Neural progenitor cell (in vitro differentiated cells): ENCODE measurements around the gene PITX3. TPM values are rescaled to one million over a fixed set of nuclear protein-coding genes. Genes with fewer than 3 reads are reported as not detected.

ENCODE experiments used
- DNase-seq: peaks from one replicate; pipeline ENCODE4 v3.0.0-alpha.2; 2016; ENCODE audit warnings: low spot score
- H2AFZ ChIP-seq: fragments of 200-600 bp; sonication (generic); replicated peaks from 2 replicates; pipeline ENCODE4 v1.6.1; 2016; ENCODE audit warnings: antibody characterized with exemption
- H3F3A ChIP-seq: fragments of 200-600 bp; sonication (generic); 2 replicates; pipeline ENCODE4 v1.6.1; 2016; ENCODE audit warnings: antibody characterized with exemption, low read depth
- H3K27ac ChIP-seq: fragments of 200-600 bp; sonication (generic); 2 replicates; pipeline ENCODE4 v1.5.1; 2016; ENCODE audit warnings: mild to moderate bottlenecking
- H3K27me3 ChIP-seq: fragments of 200-600 bp; sonication (generic); 2 replicates; pipeline ENCODE4 v1.6.1; 2016; ENCODE audit warnings: mild to moderate bottlenecking, moderate library complexity
- H3K36me3 ChIP-seq: fragments of 200-600 bp; sonication (generic); 2 replicates; pipeline ENCODE4 v1.5.1; 2016
- H3K4me1 ChIP-seq: fragments of 200-600 bp; sonication (generic); 2 replicates; pipeline ENCODE4 v1.6.1; 2016; ENCODE audit warnings: mixed run types
- H3K4me2 ChIP-seq: fragments of 200-600 bp; sonication (generic); 2 replicates; pipeline ENCODE4 v1.6.1; 2016
- H3K4me3 ChIP-seq: fragments of 200-600 bp; sonication (generic); 2 replicates; pipeline ENCODE4 v1.5.1; 2016
- H3K79me2 ChIP-seq: fragments of 200-600 bp; sonication (generic); 2 replicates; pipeline ENCODE4 v1.6.1; 2016; ENCODE audit warnings: low read depth
- H3K9ac ChIP-seq: fragments of 200-600 bp; sonication (generic); 2 replicates; pipeline ENCODE4 v1.6.1; 2016
- H3K9me3 ChIP-seq: fragments of 200-600 bp; sonication (generic); 2 replicates; pipeline ENCODE4 v1.5.1; 2016; ENCODE audit warnings: low read depth
- H4K20me1 ChIP-seq: fragments of 200-600 bp; sonication (generic); 2 replicates; pipeline ENCODE4 v1.6.1; 2016; ENCODE audit warnings: low read depth
- H3K27ac Mint-ChIP-seq: 3 replicates; pipeline ENCODE4 v1.8.0; 2021; ENCODE audit warnings: mixed read lengths
- H3K27me3 Mint-ChIP-seq: 2 replicates; pipeline ENCODE4 v1.8.0; 2022; ENCODE audit warnings: low read depth, mild to moderate bottlenecking, inconsistent platforms, moderate library complexity, mixed read lengths; ENCODE audit not compliant: insufficient read depth
- H3K36me3 Mint-ChIP-seq: 3 replicates; pipeline ENCODE4 v1.8.0; 2021; ENCODE audit warnings: mixed read lengths
- H3K4me1 Mint-ChIP-seq: 3 replicates; pipeline ENCODE4 v1.8.0; 2021; ENCODE audit warnings: mixed read lengths
- H3K4me3 Mint-ChIP-seq: 3 replicates; pipeline ENCODE4 v1.8.0; 2021; ENCODE audit warnings: mild to moderate bottlenecking, moderate library complexity, mixed read lengths
- H3K9me3 Mint-ChIP-seq: 3 replicates; pipeline ENCODE4 v1.8.0; 2020; ENCODE audit warnings: mixed read lengths
- EZH2 ChIP-seq: fragments of 200-600 bp; sonication (generic); IDR thresholded peaks from 2 replicates; pipeline ENCODE4 v1.6.1; 2017; ENCODE audit warnings: antibody characterized with exemption, mild to moderate bottlenecking, moderate library complexity
- EZH2phosphoT487 ChIP-seq: fragments of 200-600 bp; sonication (generic); IDR thresholded peaks from 2 replicates; pipeline ENCODE4 v1.6.1; 2017; ENCODE audit warnings: antibody characterized with exemption
- total RNA-seq: library from RNA; depleted of rRNA; stranded (reverse); fragments of >200 nt; gene quantifications from 2 replicates; pipeline ENCODE4 v1.2.3, GENCODE V29; 2015; ENCODE audit warnings: low replicate concordance
- TF ChIP-seq, protein P1 (sequence below): fragments of 200-600 bp; sonication (generic); IDR thresholded peaks from 2 replicates; pipeline ENCODE4 v1.5.1; 2017; ENCODE audit warnings: antibody characterized with exemption, mild to moderate bottlenecking

The PITX3 gene
- total RNA-seq, result 0.46 TPM in 1 of 2 replicates, not detected in the other

GRCh38 chr10:102241444-102242117 is at the start of gene PITX3:
Gene PITX3, minus strand, starts transcription at chr10:102241512. Its CDS starts 9,432 bp downstream, at chr10:102232080.
- peak; percentile 99 for DNase-seq
- peak within 1 kb of the TSS; percentile 76 for H3K4me2 ChIP-seq
- H3K4me3 ChIP-seq, result peak within 1 kb of the TSS; percentile 66
- Mint-ChIP-seq H3K27me3 (peaks cover 49% of the 10 kb centered on the region), H3K9me3 (no peaks in the 10 kb centered on the region), H3K27ac (no peak within 1 kb of the TSS), H3K4me3 (peak within 1 kb of the TSS; percentile 81), H3K4me1 (peaks cover 24% of the 10 kb centered on the region), H3K36me3 (no peaks in the 10 kb centered on the region)
- peaks cover 74% of the 10 kb centered on the region for H3K27me3 ChIP-seq
- peaks cover 17% of the 10 kb centered on the region for H3K4me1 ChIP-seq
- TF ChIP-seq, protein P1, sequence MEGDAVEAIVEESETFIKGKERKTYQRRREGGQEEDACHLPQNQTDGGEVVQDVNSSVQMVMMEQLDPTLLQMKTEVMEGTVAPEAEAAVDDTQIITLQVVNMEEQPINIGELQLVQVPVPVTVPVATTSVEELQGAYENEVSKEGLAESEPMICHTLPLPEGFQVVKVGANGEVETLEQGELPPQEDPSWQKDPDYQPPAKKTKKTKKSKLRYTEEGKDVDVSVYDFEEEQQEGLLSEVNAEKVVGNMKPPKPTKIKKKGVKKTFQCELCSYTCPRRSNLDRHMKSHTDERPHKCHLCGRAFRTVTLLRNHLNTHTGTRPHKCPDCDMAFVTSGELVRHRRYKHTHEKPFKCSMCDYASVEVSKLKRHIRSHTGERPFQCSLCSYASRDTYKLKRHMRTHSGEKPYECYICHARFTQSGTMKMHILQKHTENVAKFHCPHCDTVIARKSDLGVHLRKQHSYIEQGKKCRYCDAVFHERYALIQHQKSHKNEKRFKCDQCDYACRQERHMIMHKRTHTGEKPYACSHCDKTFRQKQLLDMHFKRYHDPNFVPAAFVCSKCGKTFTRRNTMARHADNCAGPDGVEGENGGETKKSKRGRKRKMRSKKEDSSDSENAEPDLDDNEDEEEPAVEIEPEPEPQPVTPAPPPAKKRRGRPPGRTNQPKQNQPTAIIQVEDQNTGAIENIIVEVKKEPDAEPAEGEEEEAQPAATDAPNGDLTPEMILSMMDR, result peak; percentile 29
- TF ChIP-seq EZH2 (no peak), EZH2phosphoT487 (peak; percentile 45)
- no peaks in the 10 kb centered on the region for H3K36me3 ChIP-seq
- peaks cover 10% of the 10 kb centered on the region for H3K79me2 ChIP-seq
- H2AFZ ChIP-seq, result peak within 1 kb of the TSS; percentile 78
- no peak within 1 kb of the TSS for H3K27ac ChIP-seq
- no peaks in the 10 kb centered on the region for H3K9me3 ChIP-seq
- peaks cover 27% of the 10 kb centered on the region for H4K20me1 ChIP-seq
- H3F3A ChIP-seq, result peaks cover 19% of the 10 kb centered on the region
- no peak within 1 kb of the TSS for H3K9ac ChIP-seq

- TF ChIP-seq, protein P1, result no peak
- no peak for TF ChIP-seq EZH2
- no peak for TF ChIP-seq EZH2phosphoT487
Observed at GRCh38 chr10:102289840-102290239, 48.5 kb upstream of the PITX3 start.

DNA sequence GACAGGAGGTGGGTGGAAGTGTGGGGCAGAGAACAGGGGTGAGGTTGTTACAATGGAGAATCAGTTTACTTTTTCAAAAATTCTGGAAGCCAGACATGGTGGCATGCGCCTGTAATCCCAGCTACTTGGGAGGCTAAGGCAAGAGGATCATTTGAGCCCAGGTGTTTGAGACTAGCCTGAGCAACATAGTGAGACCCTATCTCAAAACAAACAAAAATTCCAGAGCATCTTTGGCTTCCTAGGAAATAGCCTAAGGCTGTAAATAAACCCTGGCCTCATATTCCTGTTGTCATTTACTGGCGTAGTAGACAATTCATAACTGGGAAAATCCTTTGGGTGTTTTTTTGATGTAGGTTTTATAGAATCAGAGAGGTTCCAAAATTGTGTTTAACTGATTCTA is 48.0 kb upstream of the PITX3 start:
- no peak overlapping the region for H3K4me3 Mint-ChIP-seq
- DNase-seq, result no peak
- Histone ChIP-seq H3K79me2 (no peaks in the 10 kb centered on the region), H2AFZ (no peak overlapping the region), H3K4me2 (no peak overlapping the region), H3F3A (no peaks in the 10 kb centered on the region), H3K9ac (no peak overlapping the region), H3K4me3 (no peak overlapping the region), H3K27me3 (no peaks in the 10 kb centered on the region), H3K36me3 (no peaks in the 10 kb centered on the region), H3K9me3 (no peaks in the 10 kb centered on the region), H4K20me1 (peaks cover 10% of the 10 kb centered on the region), H3K4me1 (no peaks in the 10 kb centered on the region), H3K27ac (no peak overlapping the region)
- TF ChIP-seq, protein P1, result no peak
- no peak for TF ChIP-seq EZH2
- no peak for TF ChIP-seq EZH2phosphoT487
- H3K36me3 Mint-ChIP-seq, result peaks cover 4% of the 10 kb centered on the region
- no peaks in the 10 kb centered on the region for H3K9me3 Mint-ChIP-seq
- no peak overlapping the region for H3K27ac Mint-ChIP-seq
- H3K27me3 Mint-ChIP-seq, result peaks cover 2% of the 10 kb centered on the region
- H3K4me1 Mint-ChIP-seq, result peaks cover 3% of the 10 kb centered on the region

More at GRCh38 chr10:102289840-102290239, 48.5 kb upstream of the PITX3 start:
- no peaks in the 10 kb centered on the region for H3K36me3 ChIP-seq
- no peaks in the 10 kb centered on the region for H3K4me1 ChIP-seq
- H3K27ac Mint-ChIP-seq, result no peak overlapping the region
- H3K4me2 ChIP-seq, result no peak overlapping the region
- H3K9ac ChIP-seq, result no peak overlapping the region
- H3K4me3 ChIP-seq, result no peak overlapping the region
- H3K36me3 Mint-ChIP-seq, result peaks cover 4% of the 10 kb centered on the region
- H3K9me3 Mint-ChIP-seq, result no peaks in the 10 kb centered on the region
- H3K4me1 Mint-ChIP-seq, result peaks cover 3% of the 10 kb centered on the region
- H3K4me3 Mint-ChIP-seq, result no peak overlapping the region
- H3K27ac ChIP-seq, result no peak overlapping the region
- no peaks in the 10 kb centered on the region for H3K79me2 ChIP-seq
- peaks cover 10% of the 10 kb centered on the region for H4K20me1 ChIP-seq
- no peaks in the 10 kb centered on the region for H3K27me3 ChIP-seq
- H3K9me3 ChIP-seq, result no peaks in the 10 kb centered on the region
- peaks cover 2% of the 10 kb centered on the region for H3K27me3 Mint-ChIP-seq
- H3F3A ChIP-seq, result no peaks in the 10 kb centered on the region
- DNase-seq, result no peak
- H2AFZ ChIP-seq, result no peak overlapping the region
